Natural killer cell (primary cell): Measurements from ENCODE around the gene CORO6. TPM values are rescaled to one million over a fixed set of nuclear protein-coding genes. Genes with fewer than 3 reads are reported as not detected.

Experiments used
- ATAC-seq, 3 donors: fragments of 150-1000 bp in 2 of 3; fragments of 200-7000 bp in 1 of 3; cut with Tn5 transposase; 1 replicate in 1 of 3; 2 replicates in 2 of 3; pipeline ENCODE4 v1.10.0; 2021; ENCODE audit warnings: mild to moderate bottlenecking in 2 of 3, moderate library complexity in 2 of 3
- DNase-seq, 2 donors: peaks; one replicate each; pipeline versions ENCODE4 v3.0.0 to v3.0.0-alpha.2; 2013 to 2021; ENCODE audit warnings: mixed read lengths in 1 of 2
- H3K27ac ChIP-seq: one replicate; pipeline ENCODE4 v1.5.1; 2013; ENCODE audit warnings: mild to moderate bottlenecking, low read length
- H3K27me3 ChIP-seq: one replicate; pipeline ENCODE4 v1.6.1; 2013; ENCODE audit warnings: low read length; ENCODE audit not compliant: control insufficient read depth, insufficient read depth
- H3K36me3 ChIP-seq: one replicate; pipeline ENCODE4 v1.6.1; 2013; ENCODE audit warnings: low read length; ENCODE audit not compliant: control insufficient read depth, insufficient read depth
- H3K4me1 ChIP-seq: one replicate; pipeline ENCODE4 v1.6.1; 2013; ENCODE audit warnings: low read length; ENCODE audit not compliant: control insufficient read depth, insufficient read depth
- H3K4me3 ChIP-seq: one replicate; pipeline ENCODE4 v1.5.1; 2013; ENCODE audit warnings: low read length
- H3K9me3 ChIP-seq: one replicate; pipeline ENCODE4 v1.6.1; 2013; ENCODE audit warnings: low read length; ENCODE audit not compliant: control insufficient read depth, insufficient read depth
- H3K27ac Mint-ChIP-seq, 2 donors: one replicate each; pipeline ENCODE4 v1.8.0; 2022; ENCODE audit warnings: mild to moderate bottlenecking in 2 of 2, mixed read lengths in 2 of 2, moderate library complexity in 1 of 2
- H3K27me3 Mint-ChIP-seq, 2 donors: one replicate each; pipeline ENCODE4 v1.8.0; 2022; ENCODE audit warnings: low read depth in 2 of 2, mixed read lengths in 2 of 2
- H3K36me3 Mint-ChIP-seq: one replicate; pipeline ENCODE4 v1.8.0; 2022; ENCODE audit warnings: mixed read lengths
- H3K4me1 Mint-ChIP-seq, 2 donors: one replicate each; pipeline ENCODE4 v1.8.0; 2022; ENCODE audit warnings: mixed read lengths in 2 of 2
- H3K4me3 Mint-ChIP-seq: one replicate; pipeline ENCODE4 v1.8.0; 2022; ENCODE audit warnings: mild to moderate bottlenecking, moderate library complexity, mixed read lengths
- H3K9me3 Mint-ChIP-seq, 2 donors: one replicate each; pipeline ENCODE4 v1.8.0; 2022; ENCODE audit warnings: mixed read lengths in 2 of 2
- CTCF ChIP-seq: fragments of 200-600 bp; IDR thresholded peaks from one replicate; pipeline ENCODE4 v1.8.0; 2022; ENCODE audit warnings: antibody characterized with exemption
- WGBS: methylation state at CpG from one replicate; pipeline ENCODE4 v1.1.7; 2013; ENCODE audit warnings: missing lambda C conversion rate; ENCODE audit not compliant: insufficient coverage; 5-methylcytosine and 5-hydroxymethylcytosine counted together
- intact Hi-C: fragments of 100-400 bp; cut with micrococcal nuclease; formaldehyde crosslinking; loops from one replicate; pipeline ENCODE4 v1.14.2; 2022
- total RNA-seq, 4 donors: library from RNA; stranded (reverse); fragments of 120-200 nt in 1 of 4; gene quantifications; one replicate each; pipeline versions ENCODE4 v1.2.3 to v1.2.4, GENCODE V29; 2013 to 2022

The CORO6 gene
- total RNA-seq, 3 donors from 2014 or later (not counting 1 experiment from before 2014, with no cell fraction given) = 2.4 to 18.7 (median 3.9) TPM

- peak overlapping the region; percentile 70 for H3K27ac ChIP-seq
- peak overlapping the region; percentile 90 for H3K4me3 Mint-ChIP-seq
- no peaks in the 10 kb centered on the region for H3K27me3 ChIP-seq
- H3K36me3 Mint-ChIP-seq = no peaks in the 10 kb centered on the region
- no peaks in the 10 kb centered on the region for H3K27me3 Mint-ChIP-seq
- ATAC-seq (peak; percentile 19 to 69 (median 48)), DNase-seq (peak; percentile 64 to 85)
- H3K4me1 ChIP-seq = peaks cover 56% of the 10 kb centered on the region
- H3K9me3 ChIP-seq = no peaks in the 10 kb centered on the region
- intact Hi-C loops = loop anchor here (1.0 to 10.0 kb wide), 5 partner anchors 23 to 147 kb away; partner anchors contain the start of genes ABHD15, GIT1 and TP53I13
- WGBS = 0% methylated on average over 15 of the region's 15 CpGs
- TF ChIP-seq CTCF = no peak
- H3K4me1 Mint-ChIP-seq = peaks cover 12 to 47% of the 10 kb centered on the region in 2 donors
- H3K9me3 Mint-ChIP-seq = no peaks in the 10 kb centered on the region
- peak overlapping the region; percentile 60 for H3K4me3 ChIP-seq
- H3K27ac Mint-ChIP-seq = peak overlapping the region; percentile 74 to 86
- H3K36me3 ChIP-seq = no peaks in the 10 kb centered on the region
Observed at GRCh38 chr17:29615048-29615385, 7.7 kb downstream of the CORO6 start.

- DNase-seq (no peak), ATAC-seq (no peak)
- no peak for TF ChIP-seq CTCF
- H3K4me1 Mint-ChIP-seq = peaks cover 12 to 49% of the 10 kb centered on the region in 2 donors
- H3K9me3 ChIP-seq = no peaks in the 10 kb centered on the region
- peak overlapping the region; percentile 60 for H3K4me3 ChIP-seq
- H3K27me3 ChIP-seq = no peaks in the 10 kb centered on the region
- no peaks in the 10 kb centered on the region for H3K9me3 Mint-ChIP-seq
- H3K27me3 Mint-ChIP-seq = no peaks in the 10 kb centered on the region
- peaks cover 56% of the 10 kb centered on the region for H3K4me1 ChIP-seq
- H3K27ac ChIP-seq = no peak overlapping the region
- no peaks in the 10 kb centered on the region for H3K36me3 Mint-ChIP-seq
- peak overlapping the region; percentile 74 to 86 for H3K27ac Mint-ChIP-seq
- peak overlapping the region; percentile 90 for H3K4me3 Mint-ChIP-seq
- intact Hi-C loops = loop anchor here (1.0 to 10.0 kb wide), 5 partner anchors 22 to 148 kb away; partner anchors contain the start of genes ABHD15, GIT1 and TP53I13
- H3K36me3 ChIP-seq = no peaks in the 10 kb centered on the region
- 59% methylated on average over 15 of the region's 16 CpGs for WGBS
Observed at GRCh38 chr17:29614349-29615047, 8.2 kb downstream of the CORO6 start.

DNA sequence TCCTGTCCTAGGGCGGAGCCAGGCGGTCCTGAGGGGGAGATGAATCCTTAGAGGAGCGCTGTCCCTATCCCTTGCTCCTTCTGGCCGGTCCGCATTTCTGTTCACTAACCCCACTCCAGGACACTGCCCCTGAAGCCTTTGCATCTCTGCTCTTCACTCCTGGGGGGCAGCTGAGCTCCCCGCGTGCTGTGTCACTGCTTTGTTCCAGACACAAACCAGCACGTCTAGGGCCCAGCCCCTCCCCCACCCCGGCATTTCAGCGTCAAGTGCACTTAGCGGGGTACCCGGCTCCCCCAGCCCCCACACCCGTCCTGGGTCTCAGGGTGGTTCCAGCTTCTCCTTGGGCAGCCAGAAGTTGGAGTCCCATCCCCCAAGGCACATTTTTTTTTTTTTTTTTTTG lies 8.9 kb downstream of the CORO6 start:
- Histone ChIP-seq H3K36me3 (no peaks in the 10 kb centered on the region), H3K27me3 (no peaks in the 10 kb centered on the region), H3K4me3 (peak overlapping the region; percentile 7), H3K27ac (no peak overlapping the region), H3K9me3 (no peaks in the 10 kb centered on the region), H3K4me1 (peaks cover 63% of the 10 kb centered on the region)
- DNase-seq = peak in 1 of 2 donors; percentile 34
- no peak for TF ChIP-seq CTCF
- Mint-ChIP-seq H3K9me3 (no peaks in the 10 kb centered on the region), H3K4me3 (peak overlapping the region; percentile 28), H3K36me3 (no peaks in the 10 kb centered on the region), H3K27ac (no peak overlapping the region), H3K4me1 (peaks cover 12 to 55% of the 10 kb centered on the region in 2 donors), H3K27me3 (no peaks in the 10 kb centered on the region)
- ATAC-seq = no peak
- WGBS = 28% methylated on average over 13 of the region's 13 CpGs
- intact Hi-C loops = loop anchor here (2.0 to 10.0 kb wide), 2 partner anchors 25 to 49 kb away; partner anchors contain the start of genes ABHD15, GIT1 and TP53I13
